ENCODE measurements around the gene MYCT1.

GRCh38 chr6:152771061-152771687 is 73.5 kb downstream of the MYCT1 start:
- no peak for TF ChIP-seq CTCF (IDR thresholded peaks at IDR 0.05; ENCODE audit: low read depth, low read length)
- TF ChIP-seq POLR2A (IDR thresholded peaks at IDR 0.05; ENCODE audit: extremely low read depth, insufficient read length), result no peak
- TF ChIP-seq MAX (IDR thresholded peaks at IDR 0.05; ENCODE audit: low read depth, low read length), result no peak
